HepG2 (cell line): Measurements from ENCODE around the gene SPPL2B.

Source experiments
- CTCF ChIP-seq: sonication (generic); formaldehyde crosslinking; IDR thresholded peaks from 2 replicates; pipeline ENCODE4 v1.5.0; 2020; ENCODE audit warnings: mild to moderate bottlenecking, missing genetic modification reagents, moderate library complexity
- EHMT2 ChIP-seq: fragments of 200-600 bp; sonication (generic); IDR thresholded peaks from 2 replicates; pipeline ENCODE4 v1.7.0; 2017; ENCODE audit warnings: antibody characterized with exemption, low read depth, low read length, borderline replicate concordance
- FOXP4 ChIP-seq: sonication (generic); formaldehyde crosslinking; IDR thresholded peaks from 2 replicates; pipeline ENCODE4 v1.4.0; 2020; ENCODE audit warnings: missing genetic modification reagents
- SMC3 ChIP-seq: IDR thresholded peaks from 2 replicates; pipeline ENCODE4 v1.6.1; 2011; ENCODE audit warnings: low read length, improper control_type of control experiment

GRCh38 chr19:2375353-2376121, 47.1 kb downstream of the SPPL2B start:
- TF ChIP-seq FOXP4 (CRISPR knock-in tag): no peak
- no peak for TF ChIP-seq CTCF (CRISPR knock-in tag)
- TF ChIP-seq EHMT2: no peak
- no peak for TF ChIP-seq SMC3
